Heart left ventricle (tissue), 13 donors: ENCODE measurements around the gene RSPH6A.

ENCODE experiments used
- POLR2A ChIP-seq, 2 donors: fragments of 450-650 bp; IDR thresholded peaks; one replicate each; pipeline ENCODE4 v1.6.1; 2017; ENCODE audit warnings: antibody characterized with exemption in 2 of 2, mild to moderate bottlenecking in 2 of 2, moderate library complexity in 2 of 2
- TF ChIP-seq, protein P1 (sequence below), 12 donors: fragments of 200-600 bp; sonication (generic) in 4 of 12; IDR thresholded peaks; one replicate each; pipeline versions ENCODE4 v1.5.0 to v1.8.0; 2018 to 2022; ENCODE audit warnings: antibody characterized with exemption in 12 of 12, mild to moderate bottlenecking in 5 of 12
- donor health status: ischemic (EF 13 %, LVEDD 7.1; RV severe dilation, severe dysfunction).
- donor health status: DM: no; HTN: yes; CAD: no.
- donor health status: DM: no; HTN: no; CAD: no.
- donor health status: ischemic (EF 25% LVEDD 6.9; RV normal size, moderate dysfunction).
- donor health status: ischemic (EF 25% LVEDD 5.7; RV mildly dilated, moderate dysfunction).
- donor health status: ischemic (EF 35%, LVEDD 5.7; RV mildly dilated, moderate dysfunction).
- donor health status: nonischemic (EF 11% LVEDD 7.7; RV severe dilation, severe dysfunction).
- donor health status: DM: yes; HTN: yes; CAD: no.
- donor health status: PGD.
- donor health status: ischemic (EF 29% LVEDD 5.4; RV normal size, mild dysfunction).
- donor health status: nonischemic (EF 23%, LVEDD 6.1; RV moderate dilation, normal function).

DNA sequence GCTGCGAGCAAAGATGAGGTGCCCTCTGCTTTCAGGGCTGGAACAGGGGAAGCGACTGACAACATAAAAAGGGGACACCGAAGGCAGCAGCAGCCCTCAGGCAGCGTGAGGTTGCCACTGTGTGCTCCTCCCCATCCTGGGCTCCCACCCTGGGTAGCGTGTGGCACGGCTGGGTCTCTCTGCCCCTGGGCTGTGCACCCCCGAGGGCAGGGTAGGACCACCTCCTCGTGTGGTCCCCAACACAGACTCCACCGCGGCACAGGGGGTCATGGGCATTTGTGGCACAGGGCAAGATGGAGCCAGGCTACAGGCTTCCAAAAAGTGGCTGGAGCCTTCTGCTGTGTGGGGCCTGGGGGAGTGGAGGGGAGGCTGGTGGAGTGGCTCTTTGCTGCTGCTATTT lies 6.5 kb upstream of the RSPH6A start:
- TF ChIP-seq POLR2A (IDR thresholded peaks at IDR 0.05) = no peak
- TF ChIP-seq, protein P1, sequence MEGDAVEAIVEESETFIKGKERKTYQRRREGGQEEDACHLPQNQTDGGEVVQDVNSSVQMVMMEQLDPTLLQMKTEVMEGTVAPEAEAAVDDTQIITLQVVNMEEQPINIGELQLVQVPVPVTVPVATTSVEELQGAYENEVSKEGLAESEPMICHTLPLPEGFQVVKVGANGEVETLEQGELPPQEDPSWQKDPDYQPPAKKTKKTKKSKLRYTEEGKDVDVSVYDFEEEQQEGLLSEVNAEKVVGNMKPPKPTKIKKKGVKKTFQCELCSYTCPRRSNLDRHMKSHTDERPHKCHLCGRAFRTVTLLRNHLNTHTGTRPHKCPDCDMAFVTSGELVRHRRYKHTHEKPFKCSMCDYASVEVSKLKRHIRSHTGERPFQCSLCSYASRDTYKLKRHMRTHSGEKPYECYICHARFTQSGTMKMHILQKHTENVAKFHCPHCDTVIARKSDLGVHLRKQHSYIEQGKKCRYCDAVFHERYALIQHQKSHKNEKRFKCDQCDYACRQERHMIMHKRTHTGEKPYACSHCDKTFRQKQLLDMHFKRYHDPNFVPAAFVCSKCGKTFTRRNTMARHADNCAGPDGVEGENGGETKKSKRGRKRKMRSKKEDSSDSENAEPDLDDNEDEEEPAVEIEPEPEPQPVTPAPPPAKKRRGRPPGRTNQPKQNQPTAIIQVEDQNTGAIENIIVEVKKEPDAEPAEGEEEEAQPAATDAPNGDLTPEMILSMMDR (IDR thresholded peaks at IDR 0.05) = no peak
